ENCODE measurements around the gene DLG2.

GRCh38 chr11:84566671-84567070 is 1060.5 kb downstream of the DLG2 start:
- TF ChIP-seq POLR2AphosphoS5 (IDR thresholded peaks at IDR 0.05) (no peak), CTCF (IDR thresholded peaks at IDR 0.05) (no peak), EP300 (IDR thresholded peaks at IDR 0.05) (no peak)
